CD4-positive, alpha-beta memory T cell (primary cell): Measurements from ENCODE around the gene GRID2. TPM values are rescaled to one million over a fixed set of nuclear protein-coding genes. Genes with fewer than 3 reads are reported as not detected.

Experiments used
- CTCF ChIA-PET: fragments of 350-600 bp; sonication (Branson Sonifier 250); formaldehyde crosslinking; loops from one replicate; lab custom pipeline; 2021; ENCODE audit warnings: inconsistent platforms; ENCODE audit not compliant: partially characterized antibody; lab: Charles Lee
- POLR2A ChIA-PET: fragments of 350-600 bp; sonication (Branson Sonifier 250); formaldehyde crosslinking; loops from one replicate; lab custom pipeline; 2021; ENCODE audit not compliant: partially characterized antibody; lab: Charles Lee
- DNase-seq, 5 donors: peaks; one replicate each; pipeline versions ENCODE4 v3.0.0 to v3.0.0-alpha.2; 2020 to 2022; ENCODE audit warnings: mixed read lengths in 1 of 5
- H3K27ac ChIP-seq: one replicate; pipeline ENCODE4 v1.7.0; 2013; ENCODE audit warnings: low read depth, low read length
- H3K27me3 ChIP-seq: 2 replicates; pipeline ENCODE4 v1.7.0; 2013; ENCODE audit warnings: mild to moderate bottlenecking, low read length, moderate library complexity; ENCODE audit not compliant: insufficient read depth
- H3K36me3 ChIP-seq: 2 replicates; pipeline ENCODE4 v1.7.0; 2013; ENCODE audit warnings: mild to moderate bottlenecking, low read length, moderate library complexity; ENCODE audit not compliant: insufficient read depth
- H3K4me1 ChIP-seq: 2 replicates; pipeline ENCODE4 v1.7.0; 2013; ENCODE audit warnings: mild to moderate bottlenecking, low read length, moderate library complexity; ENCODE audit not compliant: insufficient read depth
- H3K4me3 ChIP-seq, 2 donors: one replicate each; pipeline ENCODE4 v1.7.0; 2013; ENCODE audit warnings: low read length in 2 of 2, mild to moderate bottlenecking in 1 of 2
- H3K9me3 ChIP-seq, 2 donors: one replicate each; pipeline ENCODE4 v1.7.0; 2013; ENCODE audit warnings: low read length in 2 of 2, control low read depth in 1 of 2; ENCODE audit not compliant: control insufficient read depth in 1 of 2
- H3K27ac Mint-ChIP-seq, 7 donors: one replicate each; pipeline ENCODE4 v1.8.0; 2020 to 2021; ENCODE audit warnings: mixed read lengths in 7 of 7, mild to moderate bottlenecking in 6 of 7, inconsistent platforms in 3 of 7, moderate library complexity in 3 of 7
- H3K27me3 Mint-ChIP-seq, 2 donors: one replicate each; pipeline ENCODE4 v1.8.0; 2020 to 2021; ENCODE audit warnings: mixed read lengths in 2 of 2
- H3K36me3 Mint-ChIP-seq, 2 donors: one replicate each; pipeline ENCODE4 v1.8.0; 2020 to 2021; ENCODE audit warnings: mixed read lengths in 2 of 2, inconsistent platforms in 1 of 2, mild to moderate bottlenecking in 1 of 2
- H3K4me1 Mint-ChIP-seq, 4 donors: one replicate each; pipeline ENCODE4 v1.8.0; 2020 to 2021; ENCODE audit warnings: mixed read lengths in 4 of 4, mild to moderate bottlenecking in 1 of 4
- H3K4me3 Mint-ChIP-seq, 8 donors: one replicate each; pipeline ENCODE4 v1.8.0; 2020 to 2021; ENCODE audit warnings: mixed read lengths in 8 of 8, mild to moderate bottlenecking in 7 of 8, moderate library complexity in 6 of 8, inconsistent platforms in 3 of 8
- H3K9me3 Mint-ChIP-seq, 8 donors: one replicate each; pipeline ENCODE4 v1.8.0; 2020 to 2021; ENCODE audit warnings: mixed read lengths in 8 of 8, mild to moderate bottlenecking in 5 of 8, inconsistent platforms in 3 of 8, moderate library complexity in 1 of 8
- intact Hi-C: fragments of 100-400 bp; cut with micrococcal nuclease; formaldehyde crosslinking; loops from one replicate; pipeline ENCODE4 v1.15.1; 2023
- polyA plus RNA-seq, 2 donors: library from polyadenylated mRNA; unstranded; fragments of 300-500 nt; fragmentation: Illumina TruSeq; gene quantifications; one replicate each; pipeline ENCODE4 v1.2.3, GENCODE V29; 2021
- total RNA-seq, 2 experiments: library from RNA; stranded (reverse); gene quantifications; one replicate each; pipeline ENCODE4 v1.2.3, GENCODE V29; 2021

GRID2 gene
- total and polyA plus RNA-seq, 4 experiments from 2014 or later, result not detected

DNA sequence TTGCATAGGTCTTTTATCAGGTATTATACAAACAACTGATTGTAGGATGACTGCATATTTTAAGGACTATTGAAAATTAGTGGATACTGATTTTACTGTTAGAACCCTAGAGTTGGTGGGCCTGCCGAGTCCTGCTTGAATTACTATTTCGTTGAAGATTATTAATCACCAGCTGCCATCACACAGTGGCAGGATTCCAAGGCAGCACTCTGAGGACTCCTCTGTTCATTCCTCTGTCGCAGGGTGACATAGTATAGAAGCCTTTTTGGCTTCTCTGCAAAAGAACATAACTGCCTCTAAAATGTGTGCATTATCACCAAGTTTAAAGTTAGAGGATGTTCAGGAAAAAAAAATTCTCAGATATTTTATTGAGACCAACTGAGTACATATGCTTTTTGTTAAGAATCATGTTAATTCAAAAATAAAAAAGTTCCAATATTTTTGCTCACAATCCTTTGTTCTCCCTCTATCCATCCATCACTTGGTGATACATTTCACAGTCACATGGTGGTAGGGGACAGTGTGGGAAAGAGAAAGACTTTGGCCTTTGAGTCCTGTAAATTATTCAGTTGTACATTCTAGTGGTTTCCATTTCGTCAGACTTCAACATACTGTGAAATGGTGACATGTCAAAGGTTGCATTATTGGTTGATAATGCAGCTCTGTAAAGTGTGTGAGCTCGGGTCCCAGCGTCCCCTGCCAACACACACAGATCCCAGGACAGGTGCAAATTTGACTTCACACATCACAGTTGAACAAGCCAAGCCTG lies 332.5 kb downstream of the GRID2 start:
- Histone ChIP-seq H3K4me1 (no peaks in the 10 kb centered on the region), H3K9me3 (no peaks in the 10 kb centered on the region), H3K36me3 (no peaks in the 10 kb centered on the region), H3K4me3 (no peak overlapping the region), H3K27me3 (no peaks in the 10 kb centered on the region), H3K27ac (no peak overlapping the region)
- CTCF ChIA-PET, result no interaction called here
- no peak overlapping the region for H3K4me3 Mint-ChIP-seq
- no peaks in the 10 kb centered on the region for H3K27me3 Mint-ChIP-seq
- POLR2A ChIA-PET, result no interaction called here
- H3K36me3 Mint-ChIP-seq, result no peaks in the 10 kb centered on the region
- H3K9me3 Mint-ChIP-seq, result peaks cover 0 to 14% (median 1%) of the 10 kb centered on the region in 8 donors
- intact Hi-C loops, result no loop called here
- no peak overlapping the region for H3K27ac Mint-ChIP-seq
- no peaks in the 10 kb centered on the region for H3K4me1 Mint-ChIP-seq
- no peak for DNase-seq

DNA sequence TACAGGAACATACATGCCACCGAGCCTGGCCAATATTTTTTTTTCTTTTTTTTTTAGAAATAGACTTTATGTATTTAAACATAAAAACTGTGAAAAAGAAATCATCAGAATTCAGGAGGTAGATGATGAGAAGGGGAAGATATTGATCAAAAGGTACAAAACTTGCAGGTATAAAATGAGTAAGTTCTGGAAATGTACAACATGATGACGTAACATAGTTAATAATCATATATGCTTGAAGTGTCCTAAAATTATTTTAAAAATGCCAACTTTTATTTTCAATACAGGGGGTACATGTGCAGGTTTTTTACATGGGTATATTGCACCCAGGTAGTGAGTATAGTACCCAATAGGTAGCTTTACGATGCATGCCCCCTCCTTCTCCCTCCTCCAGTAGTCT lies 337.6 kb downstream of the GRID2 start:
- Mint-ChIP-seq H3K36me3 (no peaks in the 10 kb centered on the region), H3K9me3 (peaks cover 0 to 7% (median 1%) of the 10 kb centered on the region in 8 donors), H3K4me3 (no peak overlapping the region), H3K4me1 (no peaks in the 10 kb centered on the region), H3K27ac (no peak overlapping the region), H3K27me3 (no peaks in the 10 kb centered on the region)
- Histone ChIP-seq H3K27me3 (no peaks in the 10 kb centered on the region), H3K4me3 (no peak overlapping the region), H3K4me1 (no peaks in the 10 kb centered on the region), H3K9me3 (no peaks in the 10 kb centered on the region), H3K27ac (no peak overlapping the region), H3K36me3 (no peaks in the 10 kb centered on the region)
- intact Hi-C loops, result no loop called here
- ChIA-PET CTCF (no interaction called here), POLR2A (no interaction called here)
- no peak for DNase-seq

DNA sequence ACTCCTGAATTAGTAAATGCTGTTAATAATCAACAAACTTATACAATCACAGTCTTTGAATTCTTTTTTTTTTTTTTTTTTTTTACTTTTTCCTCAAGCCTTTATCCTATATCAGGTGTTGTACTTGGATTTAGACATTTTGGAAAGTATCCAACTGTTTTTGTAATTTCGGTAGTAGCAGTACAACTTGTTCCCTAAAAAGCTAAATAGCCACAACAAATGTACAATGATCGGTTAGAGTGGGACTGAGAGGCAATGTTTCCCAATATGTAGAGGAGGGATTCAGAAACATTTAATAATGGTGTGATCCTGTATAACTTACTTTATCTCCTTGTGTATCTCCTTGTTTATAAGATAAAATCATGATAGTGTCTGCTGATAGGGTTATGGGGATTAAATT lies 343.1 kb downstream of the GRID2 start:
- H3K27me3 ChIP-seq, result no peaks in the 10 kb centered on the region
- Mint-ChIP-seq H3K27ac (no peak overlapping the region), H3K27me3 (no peaks in the 10 kb centered on the region), H3K4me1 (no peaks in the 10 kb centered on the region), H3K4me3 (no peak overlapping the region), H3K9me3 (peaks cover 0 to 11% (median 5%) of the 10 kb centered on the region in 8 donors), H3K36me3 (no peaks in the 10 kb centered on the region)
- DNase-seq, result no peak
- no peaks in the 10 kb centered on the region for H3K9me3 ChIP-seq
- H3K4me3 ChIP-seq, result no peak overlapping the region
- POLR2A ChIA-PET, result no interaction called here
- CTCF ChIA-PET, result no interaction called here
- intact Hi-C loops, result no loop called here
- H3K4me1 ChIP-seq, result no peaks in the 10 kb centered on the region
- no peak overlapping the region for H3K27ac ChIP-seq
- H3K36me3 ChIP-seq, result no peaks in the 10 kb centered on the region

DNA sequence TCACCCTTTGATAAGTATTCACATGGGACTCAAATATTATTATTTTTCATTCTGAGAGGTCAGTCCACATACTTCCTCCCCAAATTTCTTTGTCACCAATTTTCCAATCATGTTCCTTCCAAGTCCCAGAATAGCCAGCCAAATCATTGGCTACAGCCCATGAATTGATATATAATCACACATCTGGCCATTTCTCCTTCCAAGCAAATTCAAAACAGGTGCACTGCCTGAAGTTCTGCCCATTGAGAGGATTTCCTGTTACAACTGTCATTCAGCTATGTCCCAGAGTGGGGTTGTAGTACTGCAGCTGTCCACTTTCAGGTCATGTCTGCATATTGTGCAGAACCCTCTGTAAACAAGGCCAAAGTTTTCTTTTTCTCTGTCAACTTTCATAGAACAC lies 347.8 kb downstream of the GRID2 start:
- CTCF ChIA-PET, result no interaction called here
- H3K4me3 Mint-ChIP-seq, result no peak overlapping the region
- Histone ChIP-seq H3K9me3 (no peaks in the 10 kb centered on the region), H3K4me3 (no peak overlapping the region), H3K27ac (no peak overlapping the region), H3K36me3 (no peaks in the 10 kb centered on the region), H3K4me1 (no peaks in the 10 kb centered on the region), H3K27me3 (no peaks in the 10 kb centered on the region)
- POLR2A ChIA-PET, result no interaction called here
- H3K4me1 Mint-ChIP-seq, result no peaks in the 10 kb centered on the region
- no peak for DNase-seq
- peaks cover 0 to 9% (median 5%) of the 10 kb centered on the region in 8 donors for H3K9me3 Mint-ChIP-seq
- no peak overlapping the region for H3K27ac Mint-ChIP-seq
- H3K27me3 Mint-ChIP-seq, result no peaks in the 10 kb centered on the region
- intact Hi-C loops, result no loop called here
- H3K36me3 Mint-ChIP-seq, result no peaks in the 10 kb centered on the region

DNA sequence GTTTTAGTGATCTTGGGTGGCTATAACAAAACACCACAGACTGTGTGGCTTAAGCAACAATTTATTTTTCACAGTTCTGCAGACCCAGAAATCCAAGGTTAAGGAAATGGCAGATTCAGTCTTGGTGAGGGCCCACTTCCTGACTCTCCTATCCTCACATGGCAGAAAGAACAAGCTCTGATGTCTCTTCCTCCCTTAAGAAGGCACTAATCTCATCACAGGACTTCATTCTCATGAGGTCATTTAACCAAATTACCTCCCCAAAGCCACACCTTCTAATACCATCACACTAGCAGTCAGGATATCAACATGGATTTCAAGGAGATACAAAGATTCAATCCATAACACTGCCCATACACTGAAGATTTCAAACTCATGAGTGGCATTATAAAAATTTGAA lies 350.3 kb downstream of the GRID2 start:
- Mint-ChIP-seq H3K36me3 (no peaks in the 10 kb centered on the region), H3K4me3 (no peak overlapping the region), H3K9me3 (peaks cover 0 to 9% (median 5%) of the 10 kb centered on the region in 8 donors), H3K27ac (no peak overlapping the region), H3K27me3 (no peaks in the 10 kb centered on the region), H3K4me1 (no peaks in the 10 kb centered on the region)
- Histone ChIP-seq H3K27me3 (no peaks in the 10 kb centered on the region), H3K4me1 (no peaks in the 10 kb centered on the region), H3K4me3 (no peak overlapping the region), H3K9me3 (no peaks in the 10 kb centered on the region), H3K27ac (no peak overlapping the region), H3K36me3 (no peaks in the 10 kb centered on the region)
- intact Hi-C loops, result no loop called here
- CTCF ChIA-PET, result no interaction called here
- POLR2A ChIA-PET, result no interaction called here
- no peak for DNase-seq

DNA sequence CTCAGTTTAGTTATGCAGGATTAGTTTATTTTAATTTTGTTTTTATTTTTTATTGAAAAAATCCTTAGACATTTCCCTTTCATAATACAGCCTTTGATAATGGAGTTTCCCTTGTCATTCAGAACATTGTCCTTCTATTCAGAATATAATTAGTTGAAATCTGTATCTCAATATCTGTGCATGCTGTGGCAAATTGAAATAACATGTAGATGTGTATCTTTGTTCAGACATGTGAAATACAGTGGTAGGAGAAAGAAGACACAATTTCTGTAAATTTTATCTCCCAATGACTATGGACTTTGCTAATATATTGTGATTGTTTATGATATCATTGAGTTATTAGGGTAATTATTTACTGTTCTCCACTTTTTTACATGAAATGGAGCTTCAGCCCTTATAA lies 353.9 kb downstream of the GRID2 start:
- H3K4me1 ChIP-seq, result no peaks in the 10 kb centered on the region
- H3K27me3 ChIP-seq, result no peaks in the 10 kb centered on the region
- H3K36me3 Mint-ChIP-seq, result no peaks in the 10 kb centered on the region
- H3K27me3 Mint-ChIP-seq, result no peaks in the 10 kb centered on the region
- no peak overlapping the region for H3K4me3 Mint-ChIP-seq
- H3K9me3 ChIP-seq, result no peaks in the 10 kb centered on the region
- H3K4me1 Mint-ChIP-seq, result no peaks in the 10 kb centered on the region
- DNase-seq, result no peak
- H3K27ac Mint-ChIP-seq, result no peak overlapping the region
- peaks cover 0 to 5% (median 3%) of the 10 kb centered on the region in 8 donors for H3K9me3 Mint-ChIP-seq
- H3K27ac ChIP-seq, result no peak overlapping the region
- POLR2A ChIA-PET, result no interaction called here
- no peak overlapping the region for H3K4me3 ChIP-seq
- no peaks in the 10 kb centered on the region for H3K36me3 ChIP-seq
- intact Hi-C loops, result no loop called here
- CTCF ChIA-PET, result no interaction called here

DNA sequence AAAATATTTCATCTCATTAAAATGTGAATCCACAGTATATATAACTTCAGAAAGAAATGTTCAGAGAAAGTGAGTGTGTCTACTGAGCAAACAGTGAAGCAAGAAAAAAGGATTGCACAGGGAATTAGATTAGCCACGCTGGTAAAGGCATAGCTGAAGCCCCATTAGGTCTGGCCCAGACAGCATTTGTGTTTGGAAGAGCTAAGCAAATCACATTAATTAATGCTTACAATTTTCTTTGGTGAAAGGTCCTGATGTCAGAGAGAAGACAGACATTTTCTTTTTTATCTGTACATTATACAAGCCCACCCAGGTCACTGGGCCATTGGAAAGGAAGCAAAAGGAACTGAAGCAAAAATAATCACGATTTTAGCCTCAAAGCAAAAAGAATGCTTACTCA lies 354.6 kb downstream of the GRID2 start:
- CTCF ChIA-PET, result no interaction called here
- Histone ChIP-seq H3K27ac (no peak overlapping the region), H3K36me3 (no peaks in the 10 kb centered on the region), H3K4me3 (no peak overlapping the region), H3K27me3 (no peaks in the 10 kb centered on the region), H3K4me1 (no peaks in the 10 kb centered on the region), H3K9me3 (no peaks in the 10 kb centered on the region)
- Mint-ChIP-seq H3K4me1 (no peaks in the 10 kb centered on the region), H3K27me3 (no peaks in the 10 kb centered on the region), H3K36me3 (no peaks in the 10 kb centered on the region), H3K9me3 (peaks cover 0 to 5% (median 3%) of the 10 kb centered on the region in 8 donors), H3K4me3 (no peak overlapping the region), H3K27ac (no peak overlapping the region)
- POLR2A ChIA-PET, result no interaction called here
- DNase-seq, result no peak
- intact Hi-C loops, result no loop called here
